ENCODE results near the gene OPN4.
A peak's percentile ranks its signal among the peaks of the same experiment; 100 is the strongest.

The OPN4 gene

GRCh38 chr10:86700851-86701617 lies 46.7 kb downstream of the OPN4 start:
- no peak for DNase-seq

- DNase-seq = no peak
Measured at GRCh38 chr10:86703176-86703575, 48.8 kb downstream of the OPN4 start.

- no peak for DNase-seq
Measured at GRCh38 chr10:86705139-86705538, 50.8 kb downstream of the OPN4 start.

- no peak for DNase-seq
Measured at GRCh38 chr10:86705905-86706304, 51.6 kb downstream of the OPN4 start.

GRCh38 chr10:86706401-86706841 lies 52.1 kb downstream of the OPN4 start:
- no peak for DNase-seq

- no peak for DNase-seq
Measured at GRCh38 chr10:86706977-86707376, 52.6 kb downstream of the OPN4 start.

- no peak for DNase-seq
Measured at GRCh38 chr10:86707505-86707904, 53.2 kb downstream of the OPN4 start.

- DNase-seq = no peak
Measured at GRCh38 chr10:86708068-86708782, 53.9 kb downstream of the OPN4 start.

GRCh38 chr10:86708783-86709380 lies 54.5 kb downstream of the OPN4 start:
- DNase-seq = no peak

GRCh38 chr10:86709396-86710185 lies 55.2 kb downstream of the OPN4 start:
- DNase-seq = no peak

- peak; percentile 87 for DNase-seq
Measured at GRCh38 chr10:86710987-86711512, 56.7 kb downstream of the OPN4 start.

- peak; percentile 68 for DNase-seq
Measured at GRCh38 chr10:86711513-86712316, 57.4 kb downstream of the OPN4 start.

- DNase-seq = no peak
Measured at GRCh38 chr10:86712317-86712707, 58.0 kb downstream of the OPN4 start.

- DNase-seq = no peak
Measured at GRCh38 chr10:86715156-86715795, 60.9 kb downstream of the OPN4 start.

GRCh38 chr10:86715836-86716235 lies 61.5 kb downstream of the OPN4 start:
- DNase-seq = no peak
